Natural killer cell treated with Interleukin-12 subunit alpha and Interleukin-12 subunit beta and Interleukin-15 and Interleukin-18, amount 100 ng/mL, for 72 hours (primary cell): ENCODE results near the gene DNAH14. TPM values are rescaled to one million over a fixed set of nuclear protein-coding genes. Genes with fewer than 3 reads are reported as not detected.
"Not testable (repeated sequence)": the region's sequence is repeated elsewhere in the genome, so short reads cannot be mapped to it uniquely, and the experiment has no call there.

ENCODE experiments used
- ATAC-seq, 2 donors: fragments of 150-1000 bp; cut with Tn5 transposase in 1 of 2; sonication (Bioruptor Pico), chemical (Tn5 transposase) in 1 of 2; 2 replicates each; pipeline ENCODE4 v1.10.0; 2021
- DNase-seq: peaks from one replicate; pipeline ENCODE4 v3.0.0; 2022; ENCODE audit warnings: low spot score
- H3K27ac Mint-ChIP-seq, 2 donors: 1 replicate in 1 of 2; 2 replicates in 1 of 2; pipeline ENCODE4 v1.8.0; 2022; ENCODE audit warnings: mixed read lengths in 2 of 2, mild to moderate bottlenecking in 1 of 2, moderate library complexity in 1 of 2
- H3K27me3 Mint-ChIP-seq, 2 donors: 1 replicate in 1 of 2; 2 replicates in 1 of 2; pipeline ENCODE4 v1.8.0; 2022; ENCODE audit warnings: mixed read lengths in 2 of 2
- H3K36me3 Mint-ChIP-seq: one replicate; pipeline ENCODE4 v1.8.0; 2022; ENCODE audit warnings: mixed read lengths
- H3K4me1 Mint-ChIP-seq, 2 donors: 1 replicate in 1 of 2; 2 replicates in 1 of 2; pipeline ENCODE4 v1.8.0; 2022; ENCODE audit warnings: low read depth in 2 of 2, mixed read lengths in 2 of 2, mild to moderate bottlenecking in 1 of 2
- H3K4me3 Mint-ChIP-seq: one replicate; pipeline ENCODE4 v1.8.0; 2022; ENCODE audit warnings: mixed read lengths
- H3K9me3 Mint-ChIP-seq: 2 replicates; pipeline ENCODE4 v1.8.0; 2022; ENCODE audit warnings: mixed read lengths
- total RNA-seq, 2 donors: library from RNA; stranded (reverse); gene quantifications; one replicate each; pipeline ENCODE4 v1.2.3, GENCODE V29; 2022

DNAH14 gene
- total RNA-seq, 2 donors from 2014 or later: 1.4 to 1.7 TPM

GRCh38 chr1:225230483-225230882, 301.0 kb downstream of the DNAH14 start:
- no peak for ATAC-seq
- H3K36me3 Mint-ChIP-seq: no peaks in the 10 kb centered on the region
- no peak overlapping the region for H3K27ac Mint-ChIP-seq

DNA sequence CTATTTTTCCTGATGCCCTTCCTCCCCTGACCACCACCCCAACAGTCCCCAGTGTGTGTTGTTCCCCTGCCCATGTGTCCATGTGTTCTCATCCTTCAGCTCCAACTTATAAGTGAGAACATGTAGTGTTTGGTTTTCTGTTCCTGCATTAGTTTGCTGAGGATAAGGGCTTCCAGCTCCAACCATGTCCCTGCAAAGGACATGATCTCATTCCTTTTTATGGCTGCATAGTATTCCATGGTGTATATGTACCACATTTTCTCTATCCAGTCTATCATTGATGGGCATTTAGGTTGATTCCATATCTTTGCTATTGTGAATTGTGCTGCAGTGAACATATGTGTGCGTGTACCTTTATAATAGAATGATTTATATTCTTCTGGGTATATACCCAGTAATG, 303.5 kb downstream of the DNAH14 start:
- ATAC-seq, H3K4me1 Mint-ChIP-seq, DNase-seq, H3K27ac Mint-ChIP-seq, H3K9me3 Mint-ChIP-seq, H3K4me3 Mint-ChIP-seq: not testable (repeated sequence)
- Mint-ChIP-seq H3K27me3 (peaks cover 4 to 21% of the 10 kb centered on the region in 2 donors), H3K36me3 (peaks cover 12% of the 10 kb centered on the region)

More at GRCh38 chr1:225230483-225230882, 301.0 kb downstream of the DNAH14 start:
- Mint-ChIP-seq H3K4me1 (no peaks in the 10 kb centered on the region), H3K4me3 (no peak overlapping the region), H3K27me3 (no peaks in the 10 kb centered on the region), H3K9me3 (peaks cover 3% of the 10 kb centered on the region)
- no peak for DNase-seq

- Mint-ChIP-seq H3K9me3 (peaks cover 7% of the 10 kb centered on the region), H3K4me1 (no peaks in the 10 kb centered on the region), H3K27me3 (peaks cover 10 to 31% of the 10 kb centered on the region in 2 donors), H3K27ac (no peak overlapping the region), H3K36me3 (peaks cover 12% of the 10 kb centered on the region), H3K4me3 (no peak overlapping the region)
- ATAC-seq: no peak
- no peak for DNase-seq
Observed at GRCh38 chr1:225242611-225243010, 313.1 kb downstream of the DNAH14 start.

GRCh38 chr1:225250432-225250831, 321.0 kb downstream of the DNAH14 start:
- Mint-ChIP-seq H3K27me3 (peaks cover 8 to 30% of the 10 kb centered on the region in 2 donors), H3K27ac (no peak overlapping the region), H3K9me3 (no peaks in the 10 kb centered on the region), H3K4me1 (no peaks in the 10 kb centered on the region), H3K36me3 (no peaks in the 10 kb centered on the region), H3K4me3 (no peak overlapping the region)
- DNase-seq (no peak), ATAC-seq (no peak)

DNA sequence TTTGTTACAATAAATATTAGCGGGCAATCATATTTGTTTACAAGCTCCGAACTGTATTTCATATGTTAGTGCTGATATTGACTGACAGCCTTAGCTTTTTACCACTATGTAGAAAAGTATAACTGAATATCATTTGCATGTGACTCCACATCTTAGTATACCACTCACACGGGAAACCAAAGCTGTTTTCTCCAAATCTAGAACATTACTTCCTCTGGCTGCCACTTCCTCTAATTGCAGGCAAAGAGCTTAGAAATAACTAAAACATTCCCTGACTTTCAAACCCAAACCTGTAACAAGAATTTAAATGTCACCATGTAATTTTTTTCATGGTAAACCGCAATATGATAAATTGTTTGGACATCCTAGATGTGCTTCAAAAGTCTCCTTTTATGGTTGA, 323.7 kb downstream of the DNAH14 start:
- H3K9me3 Mint-ChIP-seq: no peaks in the 10 kb centered on the region
- ATAC-seq (no peak), DNase-seq (no peak)
- no peak overlapping the region for H3K4me3 Mint-ChIP-seq
- peaks cover 2 to 27% of the 10 kb centered on the region in 2 donors for H3K27me3 Mint-ChIP-seq
- no peak overlapping the region for H3K27ac Mint-ChIP-seq
- H3K36me3 Mint-ChIP-seq: no peaks in the 10 kb centered on the region
- no peaks in the 10 kb centered on the region for H3K4me1 Mint-ChIP-seq

DNA sequence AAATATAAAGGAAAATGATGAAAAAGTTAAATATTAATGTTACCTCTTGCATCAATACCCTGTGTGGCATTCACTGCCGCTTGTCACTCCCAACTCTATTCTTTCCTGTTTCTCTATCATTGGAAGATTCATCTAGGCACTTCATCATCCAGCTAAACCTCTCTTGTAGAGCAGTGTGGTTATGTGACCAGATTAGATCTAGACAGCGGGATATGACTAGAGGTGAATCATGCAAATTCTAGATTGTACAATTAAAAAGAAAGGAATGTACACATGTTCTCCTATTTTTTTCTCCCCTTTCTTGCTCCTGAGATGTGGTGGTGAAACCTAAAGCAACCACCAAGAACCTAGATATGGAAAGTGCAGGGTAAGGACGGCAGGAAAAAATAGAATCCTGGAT, 324.3 kb downstream of the DNAH14 start:
- H3K27ac Mint-ChIP-seq: no peak overlapping the region
- ATAC-seq (no peak), DNase-seq (no peak)
- peaks cover 2 to 27% of the 10 kb centered on the region in 2 donors for H3K27me3 Mint-ChIP-seq
- H3K36me3 Mint-ChIP-seq: no peaks in the 10 kb centered on the region
- H3K4me3 Mint-ChIP-seq: no peak overlapping the region
- H3K4me1 Mint-ChIP-seq: no peaks in the 10 kb centered on the region
- no peaks in the 10 kb centered on the region for H3K9me3 Mint-ChIP-seq

- no peak for ATAC-seq
- Mint-ChIP-seq H3K4me3 (no peak overlapping the region), H3K27me3 (peaks cover 2 to 31% of the 10 kb centered on the region in 2 donors), H3K9me3 (no peaks in the 10 kb centered on the region), H3K36me3 (no peaks in the 10 kb centered on the region), H3K27ac (no peak overlapping the region), H3K4me1 (no peaks in the 10 kb centered on the region)
- no peak for DNase-seq
Observed at GRCh38 chr1:225254676-225255075, 325.2 kb downstream of the DNAH14 start.

DNA sequence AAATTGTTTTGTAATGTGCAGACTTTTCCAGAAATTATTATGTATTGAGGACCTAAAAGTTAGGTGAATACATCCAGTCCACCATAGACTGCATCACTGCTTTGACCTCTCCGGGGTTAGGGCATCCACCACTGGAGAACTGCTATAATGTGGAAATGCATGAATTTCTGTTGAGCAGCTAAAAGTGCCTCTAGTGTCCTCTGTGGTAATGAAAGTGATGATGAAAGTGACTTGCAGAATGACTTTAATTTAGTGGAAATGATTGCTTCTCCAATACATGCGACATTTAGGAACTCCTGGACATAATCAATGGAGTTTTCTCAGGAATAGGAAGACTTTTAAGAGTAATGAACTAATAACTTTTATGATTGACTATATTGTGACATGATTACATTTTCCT, 327.6 kb downstream of the DNAH14 start:
- no peak for ATAC-seq
- Mint-ChIP-seq H3K9me3 (no peaks in the 10 kb centered on the region), H3K4me1 (no peaks in the 10 kb centered on the region), H3K36me3 (no peaks in the 10 kb centered on the region), H3K27me3 (peaks cover 2 to 36% of the 10 kb centered on the region in 2 donors), H3K4me3 (no peak overlapping the region), H3K27ac (no peak overlapping the region)
- no peak for DNase-seq

DNA sequence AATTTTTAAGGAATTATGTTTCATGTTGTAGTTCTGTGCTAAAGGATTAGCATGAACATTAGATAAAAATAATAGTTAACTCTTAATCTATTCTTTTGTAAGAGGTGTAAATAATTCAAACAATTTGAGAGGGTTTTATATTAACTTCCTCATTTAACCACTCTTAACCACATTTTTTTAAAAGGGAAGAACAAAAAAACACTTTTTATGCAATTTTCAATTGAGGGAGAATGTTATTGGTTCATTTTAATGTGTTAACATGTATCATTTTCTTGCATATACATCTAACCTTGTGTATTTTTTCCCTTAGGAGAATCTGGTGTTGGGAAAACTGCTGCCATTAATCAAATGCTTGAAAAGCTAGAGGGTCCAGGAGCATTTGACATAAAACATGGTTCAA, 329.3 kb downstream of the DNAH14 start:
- no peak for DNase-seq
- Mint-ChIP-seq H3K4me3 (no peak overlapping the region), H3K36me3 (no peaks in the 10 kb centered on the region), H3K4me1 (no peaks in the 10 kb centered on the region), H3K27me3 (peaks cover 5 to 45% of the 10 kb centered on the region in 2 donors), H3K27ac (no peak overlapping the region), H3K9me3 (no peaks in the 10 kb centered on the region)
- no peak for ATAC-seq

DNA sequence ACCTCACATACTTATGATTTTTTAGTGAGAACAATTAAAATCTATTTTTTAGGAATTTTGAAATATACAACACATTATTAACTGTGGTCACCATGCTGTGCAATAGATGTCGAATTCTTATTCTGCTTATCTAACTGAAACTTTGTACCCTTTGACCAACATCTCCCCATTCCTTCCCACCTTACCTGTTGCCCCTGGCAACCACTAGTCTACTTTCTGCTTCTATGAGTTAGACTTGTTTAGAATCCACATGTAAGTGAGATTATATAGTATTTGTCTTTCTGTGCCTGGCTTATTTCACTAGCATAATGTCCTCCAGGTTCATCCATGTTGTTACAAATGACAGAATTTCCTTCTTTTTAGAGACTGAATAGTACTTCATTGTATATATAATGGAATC, 330.1 kb downstream of the DNAH14 start:
- peaks cover 5 to 39% of the 10 kb centered on the region in 2 donors for H3K27me3 Mint-ChIP-seq

DNA sequence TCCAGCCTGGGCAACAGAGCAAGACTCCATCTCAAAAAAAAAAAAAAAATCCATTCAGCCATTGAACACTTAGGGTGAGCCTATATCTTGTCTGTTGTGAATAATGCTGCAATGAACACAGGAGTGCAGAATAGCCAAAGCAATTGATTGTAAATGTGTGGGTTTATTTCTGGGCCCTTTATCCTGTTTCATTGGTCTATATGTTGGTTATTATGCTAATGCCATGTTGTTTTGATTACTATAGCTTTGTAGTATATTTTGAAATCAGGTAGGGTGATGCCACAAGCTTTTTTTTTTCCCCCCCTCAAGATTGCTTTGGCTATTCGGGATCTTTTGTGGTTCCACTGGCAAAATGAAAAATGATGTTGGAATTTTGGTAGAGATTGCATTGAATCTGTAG, 330.8 kb downstream of the DNAH14 start:
- H3K36me3 Mint-ChIP-seq: no peaks in the 10 kb centered on the region

More for the DNA sequence above, 330.1 kb downstream of the DNAH14 start:
- Mint-ChIP-seq H3K4me3 (no peak overlapping the region), H3K4me1 (no peaks in the 10 kb centered on the region), H3K36me3 (no peaks in the 10 kb centered on the region), H3K9me3 (no peaks in the 10 kb centered on the region), H3K27ac (no peak overlapping the region)
- DNase-seq (no peak), ATAC-seq (no peak)

GRCh38 chr1:225277445-225277844, 348.0 kb downstream of the DNAH14 start:
- Mint-ChIP-seq H3K9me3 (peaks cover 4% of the 10 kb centered on the region), H3K27ac (no peak overlapping the region), H3K36me3 (peaks cover 11% of the 10 kb centered on the region), H3K27me3 (peaks cover 11 to 22% of the 10 kb centered on the region in 2 donors), H3K4me3 (no peak overlapping the region), H3K4me1 (no peaks in the 10 kb centered on the region)
- DNase-seq (no peak), ATAC-seq (no peak)

More for the DNA sequence above, 330.8 kb downstream of the DNAH14 start:
- H3K27me3 Mint-ChIP-seq: peaks cover 4 to 39% of the 10 kb centered on the region in 2 donors
- H3K9me3 Mint-ChIP-seq: no peaks in the 10 kb centered on the region
- H3K27ac Mint-ChIP-seq: no peak overlapping the region
- H3K4me1 Mint-ChIP-seq: no peaks in the 10 kb centered on the region
- ATAC-seq: no peak
- H3K4me3 Mint-ChIP-seq: no peak overlapping the region
- no peak for DNase-seq

GRCh38 chr1:225280563-225280962, 351.1 kb downstream of the DNAH14 start:
- Mint-ChIP-seq H3K36me3 (peaks cover 11% of the 10 kb centered on the region), H3K27ac (no peak overlapping the region), H3K9me3 (peaks cover 4% of the 10 kb centered on the region), H3K4me1 (no peaks in the 10 kb centered on the region), H3K27me3 (peaks cover 8 to 36% of the 10 kb centered on the region in 2 donors), H3K4me3 (no peak overlapping the region)
- ATAC-seq (no peak), DNase-seq (no peak)

DNA sequence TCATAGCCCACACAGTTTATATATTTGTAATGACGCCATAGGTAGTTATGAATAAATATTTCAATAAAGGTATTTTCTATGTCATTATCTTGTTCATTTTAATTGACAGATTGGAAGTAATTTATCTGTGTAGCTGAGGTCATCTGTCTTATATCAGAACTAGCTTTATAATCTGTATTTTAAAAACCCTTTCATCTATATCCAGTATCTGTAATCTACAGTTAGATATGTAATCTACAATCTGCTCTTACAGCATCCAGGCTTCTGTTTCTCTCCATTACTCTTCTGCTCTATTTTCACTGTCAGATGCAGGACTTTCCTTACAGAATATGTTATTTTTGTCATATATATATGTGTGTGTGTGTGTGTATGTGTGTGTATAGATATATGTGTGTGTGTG, 360.8 kb downstream of the DNAH14 start:
- Mint-ChIP-seq H3K36me3 (peaks cover 6% of the 10 kb centered on the region), H3K27ac (no peak overlapping the region), H3K4me3 (no peak overlapping the region), H3K4me1 (no peaks in the 10 kb centered on the region), H3K27me3 (peaks cover 6 to 40% of the 10 kb centered on the region in 2 donors), H3K9me3 (peaks cover 8% of the 10 kb centered on the region)
- DNase-seq (no peak), ATAC-seq (no peak)

DNA sequence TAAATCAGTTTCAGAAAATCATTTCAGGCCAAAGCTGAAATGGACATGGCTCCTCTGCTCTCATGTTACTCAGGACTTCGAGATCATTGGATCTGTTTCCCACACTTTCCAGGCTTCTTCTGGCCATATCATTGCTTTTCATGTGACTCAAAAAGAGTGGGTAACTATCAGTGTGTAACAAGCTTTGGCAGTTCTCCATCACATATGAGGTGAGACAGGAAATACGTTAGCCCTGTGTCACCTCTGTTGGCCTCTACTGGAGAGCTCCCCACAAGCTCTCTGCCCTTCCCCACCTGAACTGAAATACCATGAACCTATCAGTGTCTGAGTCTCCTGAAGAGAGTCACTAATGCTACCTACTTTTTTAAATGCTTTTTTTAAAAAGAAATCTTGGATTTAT, 370.1 kb downstream of the DNAH14 start:
- Mint-ChIP-seq H3K4me1 (no peaks in the 10 kb centered on the region), H3K4me3 (no peak overlapping the region), H3K27me3 (peaks cover 7 to 32% of the 10 kb centered on the region in 2 donors), H3K27ac (no peak overlapping the region), H3K36me3 (peaks cover 20% of the 10 kb centered on the region), H3K9me3 (peaks cover 12% of the 10 kb centered on the region)
- ATAC-seq: no peak
- DNase-seq: no peak
